HG03432 (cell line): Measurements from ENCODE around the gene RFTN1.
A peak's percentile ranks its signal among the peaks of the same experiment; 100 is the strongest.

ENCODE experiments used
- ATAC-seq: cut with Tn5 transposase; IDR thresholded peaks from one replicate; pipeline ENCODE4 v1.9.1; 2021; ENCODE audit warnings: mild to moderate bottlenecking, moderate library complexity; ENCODE audit not compliant: unreplicated experiment

Gene RFTN1

GRCh38 chr3:16529264-16529663 is 15.8 kb upstream of the RFTN1 start:
- peak; percentile 57 for ATAC-seq

- no peak for ATAC-seq
These were observed 15.1 kb upstream of the RFTN1 start for GRCh38 chr3:16528581-16528993.

- ATAC-seq, result no peak
These were observed 14.6 kb upstream of the RFTN1 start for GRCh38 chr3:16528106-16528505.

- ATAC-seq, result no peak
These were observed 10.7 kb upstream of the RFTN1 start for GRCh38 chr3:16524196-16524595.

- no peak for ATAC-seq
These were observed 10.3 kb upstream of the RFTN1 start for GRCh38 chr3:16523778-16524177.

- ATAC-seq, result no peak
These were observed 9.3 kb upstream of the RFTN1 start for GRCh38 chr3:16522834-16523233.

GRCh38 chr3:16520970-16521881 is 7.7 kb upstream of the RFTN1 start:
- peak; percentile 60 for ATAC-seq

- no peak for ATAC-seq
These were observed 6.9 kb upstream of the RFTN1 start for GRCh38 chr3:16520241-16520969.

- ATAC-seq, result peak; percentile 24
These were observed 3.4 kb upstream of the RFTN1 start for GRCh38 chr3:16516695-16517481.

GRCh38 chr3:16515885-16516420 is 2.5 kb upstream of the RFTN1 start:
- ATAC-seq, result no peak

- ATAC-seq, result no peak
These were observed 1.4 kb upstream of the RFTN1 start for GRCh38 chr3:16514755-16515353.

- ATAC-seq, result no peak
These were observed 662 bp upstream of the RFTN1 start for GRCh38 chr3:16514021-16514700.

- peak; percentile 12 for ATAC-seq
These were observed 911 bp downstream of the RFTN1 start for GRCh38 chr3:16512435-16513140.

GRCh38 chr3:16511681-16512434 is 1.6 kb downstream of the RFTN1 start:
- ATAC-seq, result peak; percentile 52

- ATAC-seq, result peak; percentile 8
These were observed 2.7 kb downstream of the RFTN1 start for GRCh38 chr3:16510620-16511319.

GRCh38 chr3:16509721-16510619 is 3.5 kb downstream of the RFTN1 start:
- peak; percentile 30 for ATAC-seq

GRCh38 chr3:16508591-16508995 is 4.9 kb downstream of the RFTN1 start:
- ATAC-seq, result no peak
